GM12874 (cell line): Measurements from ENCODE around the gene GPD2.

Source experiments
- TF ChIP-seq, protein P1 (sequence below): IDR thresholded peaks from 2 replicates; pipeline ENCODE4 v1.5.1; 2011; ENCODE audit warnings: low read depth, mild to moderate bottlenecking, control low read depth, low read length, moderate library complexity; ENCODE audit not compliant: insufficient read depth

GPD2 gene

DNA sequence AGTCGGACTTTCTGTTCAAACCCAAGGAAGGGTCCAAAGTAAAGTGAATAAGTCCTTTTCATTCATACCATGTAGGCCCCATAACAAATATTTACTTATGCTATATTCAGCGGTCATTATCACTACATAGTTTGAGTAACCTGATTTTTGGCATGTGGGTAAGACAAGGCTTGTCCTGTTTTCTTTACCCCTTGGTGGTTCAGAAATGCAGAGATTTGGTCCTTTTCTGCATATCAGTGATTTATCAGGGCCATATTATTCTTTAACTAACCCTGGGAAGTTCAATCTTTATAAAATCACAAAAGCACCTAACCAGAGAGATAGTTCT, 157.4 kb downstream of the GPD2 start:
- TF ChIP-seq, protein P1, sequence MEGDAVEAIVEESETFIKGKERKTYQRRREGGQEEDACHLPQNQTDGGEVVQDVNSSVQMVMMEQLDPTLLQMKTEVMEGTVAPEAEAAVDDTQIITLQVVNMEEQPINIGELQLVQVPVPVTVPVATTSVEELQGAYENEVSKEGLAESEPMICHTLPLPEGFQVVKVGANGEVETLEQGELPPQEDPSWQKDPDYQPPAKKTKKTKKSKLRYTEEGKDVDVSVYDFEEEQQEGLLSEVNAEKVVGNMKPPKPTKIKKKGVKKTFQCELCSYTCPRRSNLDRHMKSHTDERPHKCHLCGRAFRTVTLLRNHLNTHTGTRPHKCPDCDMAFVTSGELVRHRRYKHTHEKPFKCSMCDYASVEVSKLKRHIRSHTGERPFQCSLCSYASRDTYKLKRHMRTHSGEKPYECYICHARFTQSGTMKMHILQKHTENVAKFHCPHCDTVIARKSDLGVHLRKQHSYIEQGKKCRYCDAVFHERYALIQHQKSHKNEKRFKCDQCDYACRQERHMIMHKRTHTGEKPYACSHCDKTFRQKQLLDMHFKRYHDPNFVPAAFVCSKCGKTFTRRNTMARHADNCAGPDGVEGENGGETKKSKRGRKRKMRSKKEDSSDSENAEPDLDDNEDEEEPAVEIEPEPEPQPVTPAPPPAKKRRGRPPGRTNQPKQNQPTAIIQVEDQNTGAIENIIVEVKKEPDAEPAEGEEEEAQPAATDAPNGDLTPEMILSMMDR = no peak

DNA sequence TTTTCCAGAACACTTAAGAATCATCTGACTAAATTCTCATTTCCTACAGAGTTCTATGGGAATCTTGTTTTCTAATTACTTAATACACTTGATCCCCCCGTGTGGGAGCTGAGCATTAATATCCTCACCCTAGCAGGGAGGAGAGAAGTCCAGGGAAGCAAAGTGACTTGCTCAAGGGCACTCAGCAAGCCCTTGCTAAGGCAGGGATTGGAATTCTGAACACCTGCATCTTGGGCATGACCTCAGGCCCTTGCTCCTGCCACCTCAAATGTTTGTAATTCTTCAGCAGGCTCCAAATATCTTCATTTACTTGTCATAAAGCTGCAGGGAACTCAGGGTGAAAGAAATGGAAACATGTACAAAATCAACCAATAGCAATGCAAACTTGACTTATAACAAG, 162.4 kb downstream of the GPD2 start:
- TF ChIP-seq, protein P1 = no peak

DNA sequence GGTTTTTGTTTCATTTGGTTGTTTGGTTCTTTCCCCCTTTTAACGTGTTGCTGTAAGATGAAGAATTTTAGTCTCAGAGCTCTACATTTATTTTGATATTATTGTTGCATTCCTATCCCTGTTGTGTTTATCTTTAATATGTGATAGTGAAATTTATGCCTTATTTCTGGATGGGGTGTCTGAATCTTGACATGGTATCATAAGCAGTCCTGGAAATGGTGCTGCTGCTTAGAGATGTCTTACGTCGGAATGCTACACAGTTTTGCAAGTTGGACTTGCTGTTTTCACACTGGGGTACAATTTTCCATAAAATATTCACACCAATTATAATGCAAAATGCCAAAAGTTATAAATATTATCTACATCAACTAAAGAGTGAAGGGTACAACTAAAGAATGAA, 164.0 kb downstream of the GPD2 start:
- TF ChIP-seq, protein P1 = no peak

DNA sequence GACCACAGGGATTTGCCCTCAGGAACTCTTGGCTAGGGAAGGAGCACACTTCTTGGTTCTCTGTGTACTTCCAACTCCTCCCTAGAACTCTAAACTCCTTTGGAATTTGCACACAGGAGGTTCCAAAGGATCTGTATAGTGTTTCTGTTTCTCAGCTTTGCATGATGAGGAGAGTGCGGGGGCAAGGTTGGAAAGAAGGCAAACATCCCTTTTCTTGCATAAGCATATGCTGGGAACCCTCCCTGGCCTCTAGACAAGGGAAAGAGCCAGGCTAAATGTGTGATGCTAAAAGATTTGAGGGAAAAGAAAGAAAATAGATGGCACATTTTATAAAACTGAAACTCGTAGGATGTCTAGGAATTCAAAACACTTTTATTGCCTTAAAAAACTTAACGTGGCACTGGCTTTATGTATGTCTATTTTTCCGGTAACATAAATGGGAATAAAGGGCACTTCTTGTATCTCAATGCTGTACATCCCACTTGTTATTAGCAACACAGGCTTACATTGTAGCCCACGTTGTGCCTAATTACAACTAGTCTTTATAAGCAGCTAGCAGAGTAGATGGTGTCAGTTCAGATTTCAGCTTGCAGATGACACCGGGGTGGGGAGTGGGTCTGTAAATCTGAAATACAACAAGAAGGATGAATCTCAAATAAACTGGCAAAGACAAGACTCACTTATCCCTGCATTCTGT, 165.8 kb downstream of the GPD2 start:
- TF ChIP-seq, protein P1 = no peak

DNA sequence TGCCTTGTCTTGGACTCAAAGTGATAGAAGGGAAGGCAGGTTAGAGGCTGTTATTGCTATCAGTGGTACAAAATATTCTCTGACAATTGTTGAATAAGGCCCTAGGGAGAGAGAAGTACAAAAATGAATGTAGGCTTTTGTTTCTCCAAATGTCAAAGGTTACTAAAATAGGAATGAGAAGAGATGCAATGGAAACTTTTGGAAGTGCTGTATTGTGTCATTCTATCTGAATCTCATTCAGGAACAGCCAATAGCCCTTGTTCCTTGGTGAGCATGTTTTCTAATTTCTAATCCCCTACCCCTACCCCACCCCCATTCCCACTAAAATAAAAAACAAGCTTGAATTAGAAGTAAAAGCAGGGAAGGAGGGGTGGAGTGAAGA, 166.4 kb downstream of the GPD2 start:
- TF ChIP-seq, protein P1 = no peak

DNA sequence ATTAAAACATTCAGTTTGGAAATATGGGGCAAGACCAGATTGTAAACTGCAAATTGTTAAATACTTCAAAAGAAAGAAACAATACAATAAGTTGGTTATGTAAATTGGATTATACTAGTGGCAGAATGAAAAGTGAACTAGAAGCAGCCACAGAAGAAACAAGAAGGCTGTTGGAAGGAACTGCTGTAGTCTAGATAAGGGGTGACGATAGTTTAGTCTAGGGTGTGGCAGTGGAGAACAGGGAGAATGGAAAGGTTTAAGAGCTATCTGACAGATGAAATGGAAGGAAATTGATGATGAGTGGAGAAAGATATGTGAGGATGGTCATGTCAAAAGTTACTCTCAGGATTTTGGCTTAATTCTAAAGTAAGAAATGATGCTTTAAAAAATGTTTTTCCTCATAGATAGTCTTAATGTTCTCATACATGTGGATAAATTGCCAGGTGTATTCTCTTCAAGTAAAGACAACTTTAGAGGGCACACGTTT, 179.7 kb downstream of the GPD2 start:
- TF ChIP-seq, protein P1 = no peak

DNA sequence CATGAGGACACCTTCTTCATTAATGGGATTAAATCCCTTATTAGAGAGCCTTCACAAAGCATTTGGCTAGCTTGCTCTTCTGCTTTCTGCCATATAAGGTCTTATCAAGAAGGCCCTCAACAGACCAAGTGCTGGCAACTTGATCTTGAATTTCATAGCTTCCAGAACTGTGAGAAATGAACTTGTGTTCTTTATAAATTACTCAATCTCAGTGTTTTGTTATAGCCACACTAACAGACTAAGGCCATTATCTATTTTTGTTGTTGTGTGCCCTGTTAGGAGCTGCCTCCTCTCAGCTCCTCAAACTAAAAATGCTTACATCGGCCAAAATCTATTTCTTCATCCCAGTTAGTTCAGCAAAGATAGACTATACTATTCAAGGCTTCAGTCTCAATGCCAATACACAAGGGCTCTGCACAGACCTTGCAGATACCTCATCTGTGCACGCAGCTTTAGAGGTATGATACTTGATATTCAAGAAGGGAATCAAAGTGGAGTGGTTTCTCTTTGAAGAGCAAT, 182.9 kb downstream of the GPD2 start:
- TF ChIP-seq, protein P1 = no peak
